ENCODE measurements around the gene PLD1.
A peak's percentile ranks its signal among the peaks of the same experiment; 100 is the strongest.
"Not testable (repeated sequence)": the region's sequence is repeated elsewhere in the genome, so short reads cannot be mapped to it uniquely, and the experiment has no call there.

Gene PLD1

DNA sequence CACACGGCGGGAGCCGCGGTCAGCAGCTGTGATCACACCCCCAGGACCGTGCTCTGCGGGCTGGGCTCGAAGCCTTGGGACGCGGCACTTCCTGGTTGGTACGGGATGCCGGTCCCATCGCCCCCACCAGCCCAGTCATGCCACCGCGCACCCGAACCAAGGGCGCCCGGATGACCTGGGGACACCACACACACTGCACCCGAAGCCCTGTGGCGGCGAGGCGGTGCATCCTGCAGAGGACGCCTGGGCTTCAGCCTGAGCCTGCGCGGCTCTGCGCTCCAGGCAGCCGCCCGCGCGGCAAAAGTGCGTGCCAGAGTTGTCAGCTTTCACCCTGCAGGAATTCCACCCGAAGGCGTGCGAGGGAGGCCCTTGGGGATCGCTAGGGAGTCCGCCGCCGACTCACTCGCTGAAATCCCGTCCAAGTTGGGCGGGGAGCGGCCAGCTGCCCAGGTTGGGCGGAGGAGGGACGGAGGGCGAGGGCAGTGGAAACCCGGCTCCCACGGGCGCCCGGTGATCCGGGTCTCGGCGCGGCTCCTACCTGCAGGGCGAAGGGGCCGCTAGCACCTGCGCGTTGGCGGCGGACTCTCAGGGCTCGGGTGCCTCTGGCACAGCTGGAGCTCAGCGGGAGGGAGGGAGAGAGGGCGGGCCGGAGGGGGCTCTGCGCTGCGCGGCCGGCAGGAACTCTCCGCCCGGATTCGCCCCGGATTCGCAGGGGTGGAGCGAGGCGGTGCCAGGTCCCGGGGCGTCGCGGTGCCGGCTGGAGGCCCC is at the start of gene PLD1:
TSS of gene PLD1 (minus strand) at position 623 of the 768 bp plus-strand sequence. CDS start 72,432 bp downstream, outside the sequence.
- peak; percentile 86 for DNase-seq

DNA sequence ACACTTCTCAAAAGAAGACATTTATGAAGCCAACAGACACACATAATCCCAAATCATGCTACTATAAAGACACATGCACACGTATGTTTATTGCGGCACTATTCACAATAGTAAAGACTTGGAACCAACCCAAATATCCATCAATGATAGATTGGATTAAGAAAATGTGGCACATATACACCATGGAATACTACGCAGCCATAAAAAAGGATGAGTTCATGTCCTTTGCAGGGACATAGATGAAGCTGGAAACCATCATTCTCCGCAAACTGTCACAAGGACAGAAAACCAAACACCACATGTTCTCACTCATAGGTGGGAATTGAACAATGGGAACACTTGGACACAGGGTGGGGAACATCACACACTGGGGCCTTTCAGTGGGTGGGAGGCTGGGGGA is 48.5 kb upstream of the PLD1 start:
- not testable (repeated sequence) for DNase-seq

- DNase-seq, result no peak
These were observed 44.5 kb upstream of the PLD1 start for GRCh38 chr3:171854649-171855305.

DNA sequence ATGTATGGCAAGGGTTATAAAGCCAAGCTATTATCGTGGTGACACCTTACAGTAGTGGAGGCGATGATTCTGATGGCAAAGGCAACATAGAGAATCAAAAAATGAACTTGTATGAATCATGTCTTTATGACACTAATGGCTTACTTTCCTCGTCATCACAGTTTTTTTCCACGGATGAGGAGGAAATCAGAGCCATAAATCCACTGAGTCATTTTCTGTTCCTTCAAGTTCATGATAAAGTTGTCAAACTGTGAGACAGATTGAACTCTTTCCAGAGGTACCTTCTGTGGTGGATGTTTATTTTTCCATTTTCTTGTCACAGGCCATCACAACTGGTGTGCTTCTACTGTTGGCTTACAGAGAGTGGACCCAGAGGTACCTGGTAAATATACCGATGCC is 41.4 kb upstream of the PLD1 start:
- no peak for DNase-seq

DNA sequence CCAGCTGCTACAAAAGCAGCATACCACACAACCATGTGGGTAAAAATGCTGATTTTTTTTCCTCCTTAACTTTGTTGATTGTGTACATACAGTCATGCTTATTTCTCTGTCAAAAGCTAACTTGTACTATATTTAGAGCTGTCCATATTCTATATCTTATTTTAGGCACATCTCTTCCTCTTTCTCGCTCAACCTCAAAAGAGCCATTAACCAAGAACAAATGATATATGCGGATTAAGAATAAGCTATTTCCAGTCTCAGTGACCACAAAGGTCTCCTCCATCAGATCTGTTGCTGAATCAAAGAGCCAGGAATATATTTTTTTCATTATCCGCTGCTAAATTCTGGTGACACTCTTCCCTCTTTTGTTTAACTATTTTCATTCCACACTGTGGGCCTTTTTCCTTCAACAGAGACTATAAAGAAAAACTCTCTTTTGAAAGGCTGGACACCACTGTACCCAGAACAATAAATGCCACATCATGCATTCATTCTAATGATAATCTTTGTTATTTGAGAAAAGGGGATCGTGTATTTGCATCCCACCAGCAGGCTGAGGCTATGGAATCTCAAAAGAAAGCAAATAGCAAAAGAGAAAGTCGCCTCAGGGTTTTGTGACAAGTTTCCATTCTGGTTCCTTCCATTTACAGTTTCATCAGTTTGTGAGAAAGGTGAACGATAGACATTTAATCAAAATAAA is 40.8 kb upstream of the PLD1 start:
- DNase-seq, result no peak

DNA sequence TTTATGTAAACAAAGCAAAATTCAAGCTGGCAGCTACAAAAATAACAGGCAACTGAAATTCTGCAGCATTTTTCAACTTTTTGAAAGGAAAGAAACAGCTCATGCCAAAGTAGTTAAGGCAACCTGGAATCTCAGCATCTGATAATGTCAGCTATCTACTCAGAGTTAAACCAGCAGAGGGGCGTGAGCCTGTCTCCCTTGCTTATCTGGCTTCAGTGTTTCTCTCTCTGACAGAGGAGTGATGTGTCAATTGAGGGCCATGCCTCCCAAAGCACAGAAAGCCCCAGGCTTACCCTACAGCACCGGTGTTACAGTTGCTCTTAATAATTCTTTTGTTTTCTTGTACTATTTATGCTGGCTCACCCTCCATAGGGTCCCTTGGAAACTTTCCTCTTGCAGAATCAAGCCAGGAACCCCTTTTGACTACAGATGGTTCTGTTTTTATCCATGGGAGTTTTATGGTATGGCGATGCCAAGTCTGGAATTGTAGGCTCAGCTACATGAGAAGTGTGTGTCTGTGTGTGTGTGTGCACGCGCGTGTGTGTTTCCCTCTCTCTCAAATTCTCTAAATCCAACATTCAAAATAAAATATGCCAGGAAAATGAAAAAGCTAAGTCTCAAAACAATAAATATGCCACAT is 40.2 kb upstream of the PLD1 start:
- DNase-seq, result no peak

DNA sequence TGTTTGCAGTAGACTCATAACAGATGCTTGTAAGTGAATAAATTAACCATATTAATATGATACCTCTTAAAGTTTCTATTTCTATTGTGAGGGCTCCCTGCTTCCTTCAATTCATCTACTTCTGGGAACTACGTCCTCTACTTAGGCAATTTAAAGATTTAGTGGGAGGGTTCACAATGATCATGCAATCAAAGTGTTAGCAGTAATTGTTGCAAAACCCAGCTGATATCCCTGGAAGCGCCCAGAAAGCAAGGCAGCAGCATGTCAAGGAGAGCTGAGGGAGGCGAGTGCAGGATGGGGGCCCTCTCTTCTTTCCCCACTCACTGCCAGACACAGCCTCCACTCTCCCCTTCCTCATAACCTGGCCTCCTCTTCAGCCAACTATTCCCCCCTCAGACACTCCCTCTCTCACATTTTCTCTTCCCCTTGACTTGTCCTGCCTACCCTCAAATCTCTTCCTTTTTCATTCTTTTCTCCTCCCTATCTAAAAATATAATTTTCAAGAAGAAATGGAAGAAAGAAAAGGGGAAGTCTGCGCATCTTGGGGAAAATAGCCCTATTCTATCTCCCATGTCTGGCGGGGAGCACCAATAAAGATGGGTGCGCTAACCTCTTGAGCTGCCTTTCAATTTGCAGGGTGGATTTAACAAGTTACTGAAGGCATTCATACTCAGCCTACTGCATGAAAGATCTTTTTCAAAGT is 39.5 kb upstream of the PLD1 start:
- DNase-seq, result no peak

GRCh38 chr3:171847595-171848259 is 37.4 kb upstream of the PLD1 start:
- no peak for DNase-seq

DNA sequence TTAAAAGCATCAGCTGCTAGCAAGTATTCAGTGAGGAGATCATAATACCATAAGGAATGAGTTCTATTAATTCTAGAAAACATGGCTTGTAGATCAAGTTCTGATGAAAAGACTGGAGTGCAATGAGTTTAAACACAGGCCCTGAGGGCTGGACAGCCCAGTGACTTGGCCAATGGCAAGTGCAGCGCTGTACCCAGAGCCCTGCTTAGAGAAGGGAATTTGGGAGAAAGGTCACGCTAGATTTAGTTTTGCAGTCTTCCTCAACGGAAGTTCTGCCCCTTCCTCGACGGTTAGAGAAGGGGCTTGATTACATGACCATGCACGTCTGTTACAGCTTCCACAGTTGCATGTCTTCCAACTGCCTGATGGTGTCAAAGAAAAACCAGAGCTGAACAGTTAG is 36.9 kb upstream of the PLD1 start:
- no peak for DNase-seq

DNA sequence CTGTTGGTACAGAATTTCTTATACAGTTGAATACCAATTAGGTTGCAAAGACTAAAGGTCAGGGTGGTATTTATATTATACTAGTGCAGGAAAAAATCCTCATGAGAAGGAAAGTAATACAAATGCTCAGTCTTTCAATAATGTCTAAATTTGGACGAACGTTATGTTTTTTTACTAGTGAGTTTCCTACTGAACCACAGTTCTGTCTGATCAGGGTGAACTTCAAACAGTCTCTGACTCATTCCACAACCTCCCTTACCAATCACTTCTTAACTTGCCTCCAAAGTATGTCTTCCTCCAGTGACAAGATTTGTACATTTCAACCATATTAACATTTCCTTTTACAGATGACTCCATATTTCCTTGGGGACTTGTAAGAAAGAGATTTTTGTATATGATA is 36.3 kb upstream of the PLD1 start:
- no peak for DNase-seq

DNA sequence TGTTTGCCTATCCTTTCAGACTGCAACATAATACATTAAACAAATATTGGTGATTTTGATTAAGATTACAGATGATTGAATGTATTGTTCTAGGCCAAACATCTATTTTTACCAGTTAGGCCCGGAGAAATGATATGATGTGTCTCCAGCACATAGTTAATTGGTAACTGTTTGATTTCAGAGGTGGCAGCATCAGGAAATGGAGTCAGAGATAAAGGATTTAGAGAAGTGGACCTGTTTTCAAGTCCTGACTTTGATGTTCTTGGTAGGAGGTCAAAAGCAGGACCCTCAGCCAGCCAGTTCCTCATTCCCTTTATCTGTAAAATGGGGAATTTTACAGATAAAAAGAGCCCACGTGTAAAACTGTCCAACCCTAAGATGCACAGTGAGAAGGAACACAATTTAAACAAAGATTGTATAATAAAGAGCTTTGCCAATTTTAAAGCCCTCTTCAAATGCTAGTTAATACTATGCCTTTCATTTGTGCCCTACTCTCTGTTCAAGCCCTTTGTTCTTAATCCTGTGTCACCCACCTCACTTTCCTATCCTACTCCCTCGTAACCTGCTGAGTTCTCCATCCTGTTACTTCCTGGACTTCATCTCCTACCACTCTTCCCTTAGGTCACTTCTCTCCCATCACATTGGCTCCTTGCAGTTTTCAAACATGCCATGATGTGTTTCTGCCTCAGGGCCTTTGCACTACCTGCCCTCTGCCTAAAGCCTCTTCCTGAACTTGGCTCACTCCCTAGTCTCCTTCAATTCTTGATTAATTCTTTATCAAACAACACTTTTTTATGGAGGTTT is 35.4 kb upstream of the PLD1 start:
- DNase-seq, result no peak

- DNase-seq, result no peak
These were observed 34.6 kb upstream of the PLD1 start for GRCh38 chr3:171844873-171845272.

DNA sequence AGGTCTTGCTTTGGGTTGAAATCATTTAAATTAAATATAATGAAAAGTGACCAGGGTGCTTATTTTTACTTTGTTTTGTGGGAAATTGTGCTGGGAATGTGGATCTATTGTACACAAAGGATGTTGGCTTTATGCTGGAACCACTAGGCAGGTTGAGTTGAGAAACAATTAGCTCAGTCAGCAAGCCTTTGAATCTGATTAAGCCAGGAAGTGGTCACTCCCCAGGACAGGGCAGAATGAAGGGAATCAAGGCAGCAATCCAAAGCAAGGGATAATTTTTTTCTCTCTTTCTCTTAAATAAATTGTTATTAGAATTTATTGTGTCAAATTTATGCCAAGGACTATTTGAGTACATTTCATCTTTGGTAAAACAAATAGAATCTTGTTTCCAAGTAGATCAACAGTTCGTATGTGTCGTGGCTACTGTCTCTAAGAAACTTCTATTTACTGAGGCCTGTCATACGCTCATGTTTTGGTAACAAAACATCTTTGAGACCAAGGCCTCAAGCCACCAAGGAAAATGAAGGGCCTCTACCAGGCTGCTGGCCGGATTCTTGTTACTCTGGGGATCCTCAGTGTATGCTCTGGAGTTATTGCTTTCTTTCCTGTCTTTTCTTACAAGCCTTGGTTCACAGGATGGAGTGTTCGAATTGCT is 32.7 kb upstream of the PLD1 start, which contains the start of gene TMEM212:
TSS of gene TMEM212 (plus strand) at position 486 of the 655 bp plus-strand sequence. CDS start at position 521, 35 bp downstream.
- no peak for DNase-seq

GRCh38 chr3:171841620-171842000 is 31.3 kb upstream of the PLD1 start:
- no peak for DNase-seq

- DNase-seq, result no peak
These were observed 30.7 kb upstream of the PLD1 start for GRCh38 chr3:171840811-171841619.

DNA sequence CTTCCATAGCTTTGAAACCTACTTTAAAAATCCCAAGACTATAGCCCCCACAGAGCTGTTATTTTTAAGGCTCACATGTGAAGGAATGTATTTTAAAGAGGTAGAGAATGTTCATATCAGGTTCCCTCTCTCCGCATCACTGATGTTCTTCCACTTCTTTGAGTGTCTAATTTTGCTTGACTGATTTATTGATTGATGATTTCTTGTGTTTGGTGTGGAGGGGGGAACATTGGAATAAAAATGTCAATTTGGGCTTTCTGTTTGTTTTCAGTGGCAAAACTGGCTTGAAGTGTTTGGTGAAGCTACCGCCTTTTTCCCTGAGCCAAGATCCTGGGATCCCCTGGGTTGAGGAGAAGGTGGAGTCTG is 30.1 kb upstream of the PLD1 start:
- no peak for DNase-seq

DNA sequence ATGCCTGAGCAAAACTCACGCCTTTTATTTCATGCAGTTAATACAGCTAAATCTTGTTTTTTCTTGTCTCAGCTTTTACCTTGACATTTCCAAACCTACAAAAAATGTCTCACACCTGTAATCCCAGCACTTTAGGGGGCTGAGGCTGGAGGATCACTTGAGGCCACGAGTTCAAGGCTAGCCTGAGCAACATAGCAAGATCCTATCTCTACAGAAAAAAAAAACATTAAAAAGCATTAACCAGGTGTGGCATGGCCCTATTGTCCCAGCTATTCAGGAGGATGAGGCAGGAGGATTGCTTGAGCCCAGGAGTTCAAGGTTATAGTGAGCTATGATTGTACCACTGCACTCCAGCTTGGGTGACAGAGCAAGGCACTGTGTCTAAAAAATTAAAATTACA is 29.0 kb upstream of the PLD1 start:
- DNase-seq, result no peak

DNA sequence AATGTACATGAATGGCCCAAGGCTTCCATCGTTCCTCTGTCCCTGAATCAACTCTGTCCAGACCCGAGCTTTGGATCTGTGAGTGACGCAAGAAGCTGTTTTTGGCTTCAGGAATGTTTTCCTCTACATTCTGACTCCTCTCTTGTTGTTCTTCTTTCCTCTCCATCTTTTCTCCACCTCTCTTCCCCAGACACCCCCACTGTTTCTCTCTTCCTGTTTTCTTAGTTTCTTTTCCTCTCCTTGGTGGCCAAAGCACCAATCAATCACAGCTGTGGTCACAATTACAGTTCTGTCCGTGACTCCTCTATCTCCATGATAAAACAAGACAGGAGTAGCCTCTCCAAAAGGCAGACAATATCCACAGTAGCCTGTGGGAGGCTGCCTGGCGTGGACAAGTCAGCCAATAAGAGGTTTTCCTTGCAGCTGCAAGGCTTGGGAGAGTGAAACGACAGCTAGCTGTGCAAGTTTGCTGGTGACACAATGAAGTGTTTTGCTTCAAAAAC is 28.0 kb upstream of the PLD1 start:
- no peak for DNase-seq

GRCh38 chr3:171837698-171838097 is 27.4 kb upstream of the PLD1 start:
- no peak for DNase-seq

DNA sequence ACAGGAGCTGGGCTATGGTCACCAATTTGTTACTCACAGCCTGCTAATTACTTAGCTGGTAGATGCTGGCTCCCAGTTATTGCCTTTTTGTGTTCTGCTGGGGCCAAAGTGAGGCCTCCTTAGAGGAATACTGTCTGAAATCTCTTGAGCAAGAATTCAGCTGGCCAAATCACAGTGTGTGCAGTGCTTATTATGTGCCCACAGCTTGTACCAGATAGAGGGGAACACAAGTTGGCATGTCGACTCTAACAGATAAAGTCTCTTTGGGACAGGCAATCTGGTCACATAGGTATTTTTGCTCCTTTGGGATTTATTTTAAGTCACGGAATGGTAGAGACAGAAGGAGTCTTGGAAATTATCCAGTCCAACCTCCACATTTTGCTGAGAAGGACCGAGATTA is 26.6 kb upstream of the PLD1 start:
- DNase-seq, result no peak

All from NCI-H510A treated with DMSO at 0.1 percent for 48 hours (cell line).